Activated naive CD8-positive, alpha-beta T cell (primary cell): ENCODE data around the gene LDLRAD3.

ENCODE experiments used
- H3K27ac Mint-ChIP-seq: one replicate; pipeline ENCODE4 v1.8.0; 2021; ENCODE audit warnings: mixed read lengths
- H3K27me3 Mint-ChIP-seq: one replicate; pipeline ENCODE4 v1.8.0; 2021; ENCODE audit warnings: mixed read lengths
- H3K36me3 Mint-ChIP-seq: one replicate; pipeline ENCODE4 v1.8.0; 2021; ENCODE audit warnings: mixed read lengths
- H3K4me1 Mint-ChIP-seq: one replicate; pipeline ENCODE4 v1.8.0; 2021; ENCODE audit warnings: low read depth, mixed read lengths
- H3K4me3 Mint-ChIP-seq: one replicate; pipeline ENCODE4 v1.8.0; 2021; ENCODE audit warnings: mild to moderate bottlenecking, mixed read lengths
- H3K9me3 Mint-ChIP-seq: one replicate; pipeline ENCODE4 v1.8.0; 2021; ENCODE audit warnings: low read depth, mixed read lengths

LDLRAD3 gene

DNA sequence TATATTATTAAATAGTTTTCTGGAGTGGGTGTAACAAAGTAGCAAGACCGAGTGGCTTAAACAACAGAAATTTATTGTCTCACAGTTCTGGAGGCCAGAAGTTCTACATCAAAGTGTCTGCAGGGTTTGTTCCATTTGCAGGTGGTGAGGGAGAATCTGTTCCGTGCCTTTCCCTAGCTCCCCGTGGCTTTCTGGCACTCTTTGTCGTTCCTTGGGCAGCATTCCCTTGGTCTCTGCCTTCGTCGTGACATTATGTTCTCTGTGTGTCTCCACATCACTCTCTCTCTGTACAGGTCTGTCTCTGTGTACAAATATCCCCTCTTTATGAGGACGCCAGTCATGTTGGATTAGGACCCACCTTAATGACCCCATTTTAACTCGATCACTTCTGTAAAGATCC lies 38.2 kb downstream of the LDLRAD3 start:
- Mint-ChIP-seq H3K4me1 (no peaks in the 10 kb centered on the region), H3K27ac (no peak overlapping the region), H3K9me3 (no peaks in the 10 kb centered on the region), H3K36me3 (no peaks in the 10 kb centered on the region), H3K27me3 (peaks cover 2% of the 10 kb centered on the region), H3K4me3 (no peak overlapping the region)

DNA sequence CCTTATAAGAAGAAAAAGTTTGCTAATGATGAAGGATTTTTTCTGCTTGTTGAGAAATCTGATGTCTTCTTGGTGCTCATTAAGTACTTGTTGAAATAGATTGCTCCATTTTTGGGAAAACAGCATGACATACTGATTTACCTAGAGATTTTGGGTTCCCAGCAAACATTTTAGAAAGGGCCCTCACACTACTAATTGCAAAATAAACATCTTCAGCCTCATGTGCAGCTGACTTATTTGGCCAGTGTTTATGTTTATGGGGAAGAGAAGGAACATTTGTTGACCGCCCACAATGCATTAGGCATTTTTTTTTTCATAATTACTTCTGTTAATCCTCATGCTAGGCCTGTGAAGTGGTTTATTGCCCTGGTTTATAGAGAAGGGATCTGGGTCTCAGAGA lies 40.1 kb downstream of the LDLRAD3 start:
- no peaks in the 10 kb centered on the region for H3K4me1 Mint-ChIP-seq
- no peak overlapping the region for H3K27ac Mint-ChIP-seq
- H3K36me3 Mint-ChIP-seq = no peaks in the 10 kb centered on the region
- H3K27me3 Mint-ChIP-seq = peaks cover 3% of the 10 kb centered on the region
- H3K9me3 Mint-ChIP-seq = peaks cover under 1% of the 10 kb centered on the region
- no peak overlapping the region for H3K4me3 Mint-ChIP-seq

DNA sequence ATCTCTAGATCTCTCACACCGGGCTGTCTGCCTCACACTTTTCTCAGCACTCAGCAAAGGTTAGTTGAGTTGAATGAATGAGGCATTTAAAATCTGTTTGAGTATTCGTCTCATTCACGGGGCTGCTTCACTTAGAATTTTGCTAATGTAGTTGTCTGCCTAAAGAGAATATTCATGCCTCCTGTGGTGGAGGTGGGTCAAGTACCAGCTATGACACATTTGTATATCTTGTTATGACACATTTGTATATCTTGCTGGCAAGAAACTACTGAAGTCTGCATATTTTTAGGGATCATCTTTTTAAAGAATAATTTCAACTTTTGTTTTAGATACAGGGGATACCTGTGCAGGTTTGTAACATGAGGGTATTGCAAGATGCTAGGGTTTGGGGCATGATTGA lies 43.1 kb downstream of the LDLRAD3 start:
- Mint-ChIP-seq H3K9me3 (peaks cover 7% of the 10 kb centered on the region), H3K27me3 (peaks cover 13% of the 10 kb centered on the region), H3K36me3 (no peaks in the 10 kb centered on the region), H3K4me1 (no peaks in the 10 kb centered on the region), H3K27ac (no peak overlapping the region), H3K4me3 (no peak overlapping the region)

DNA sequence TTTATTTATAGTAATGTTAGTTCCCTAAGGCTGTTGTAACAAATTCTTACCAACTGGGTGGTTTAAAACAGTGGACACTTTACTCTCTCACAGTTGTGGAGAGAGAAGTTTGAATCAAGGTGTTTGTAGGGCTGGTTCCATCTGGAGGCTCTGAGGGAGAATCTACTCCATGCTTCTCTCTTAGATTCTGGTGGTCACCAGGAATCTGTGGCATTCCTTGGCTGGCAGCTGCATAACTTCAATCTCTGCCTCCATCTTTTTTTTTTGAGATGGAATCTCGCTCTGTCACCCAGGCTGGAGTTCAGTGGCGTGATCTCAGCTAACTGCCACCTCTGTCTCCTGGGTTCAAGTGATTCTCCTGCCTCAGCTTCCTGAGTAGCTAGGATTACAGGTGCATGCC lies 46.3 kb downstream of the LDLRAD3 start:
- Mint-ChIP-seq H3K36me3 (no peaks in the 10 kb centered on the region), H3K9me3 (peaks cover 11% of the 10 kb centered on the region), H3K27me3 (peaks cover 19% of the 10 kb centered on the region), H3K27ac (no peak overlapping the region), H3K4me3 (no peak overlapping the region), H3K4me1 (no peaks in the 10 kb centered on the region)

GRCh38 chr11:35990816-35991215 lies 47.0 kb downstream of the LDLRAD3 start:
- peaks cover 11% of the 10 kb centered on the region for H3K9me3 Mint-ChIP-seq
- no peak overlapping the region for H3K4me3 Mint-ChIP-seq
- H3K4me1 Mint-ChIP-seq = no peaks in the 10 kb centered on the region
- no peak overlapping the region for H3K27ac Mint-ChIP-seq
- no peaks in the 10 kb centered on the region for H3K36me3 Mint-ChIP-seq
- peaks cover 19% of the 10 kb centered on the region for H3K27me3 Mint-ChIP-seq

DNA sequence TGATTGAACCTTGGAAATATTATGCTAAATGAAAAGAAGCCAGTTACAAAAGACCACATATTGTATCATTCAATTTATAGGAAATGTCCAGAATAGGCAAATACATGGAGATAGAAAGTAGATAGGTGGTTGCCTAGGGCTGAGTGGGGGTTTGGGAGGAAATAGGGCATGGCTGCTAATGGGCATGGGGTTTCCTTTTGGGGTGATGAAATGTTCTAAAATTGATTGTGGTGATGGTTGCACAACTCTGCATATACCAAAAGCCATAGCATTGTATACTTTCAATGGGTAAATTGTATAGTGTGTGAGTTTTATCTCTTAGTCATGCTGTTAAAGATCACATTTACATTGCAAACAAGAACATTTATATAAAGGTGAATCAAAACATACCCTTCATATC lies 48.7 kb downstream of the LDLRAD3 start:
- no peaks in the 10 kb centered on the region for H3K36me3 Mint-ChIP-seq
- H3K4me3 Mint-ChIP-seq = no peak overlapping the region
- H3K27me3 Mint-ChIP-seq = peaks cover 19% of the 10 kb centered on the region
- no peak overlapping the region for H3K27ac Mint-ChIP-seq
- no peaks in the 10 kb centered on the region for H3K4me1 Mint-ChIP-seq
- H3K9me3 Mint-ChIP-seq = peaks cover 11% of the 10 kb centered on the region

DNA sequence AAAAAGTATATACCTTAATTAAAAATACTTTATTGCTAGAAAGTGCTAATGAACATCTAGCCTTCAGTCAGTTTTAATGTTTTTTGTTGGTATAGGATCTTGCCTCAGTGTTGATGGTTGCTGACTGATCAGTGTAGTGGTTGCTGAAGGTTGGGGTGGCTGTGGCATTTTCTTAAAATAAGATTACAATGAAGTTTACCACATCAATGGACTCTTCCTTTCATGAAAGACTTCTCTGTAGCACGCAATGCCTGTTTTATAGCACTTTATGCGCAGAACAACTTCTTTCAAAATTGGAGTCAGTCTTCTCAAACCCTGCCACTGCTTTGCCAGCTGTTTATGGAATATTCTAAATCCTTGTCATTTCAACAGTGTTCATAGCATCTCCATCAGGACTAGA lies 50.6 kb downstream of the LDLRAD3 start:
- peaks cover 13% of the 10 kb centered on the region for H3K27me3 Mint-ChIP-seq
- no peaks in the 10 kb centered on the region for H3K36me3 Mint-ChIP-seq
- no peak overlapping the region for H3K4me3 Mint-ChIP-seq
- H3K27ac Mint-ChIP-seq = no peak overlapping the region
- H3K9me3 Mint-ChIP-seq = peaks cover 7% of the 10 kb centered on the region
- H3K4me1 Mint-ChIP-seq = no peaks in the 10 kb centered on the region

DNA sequence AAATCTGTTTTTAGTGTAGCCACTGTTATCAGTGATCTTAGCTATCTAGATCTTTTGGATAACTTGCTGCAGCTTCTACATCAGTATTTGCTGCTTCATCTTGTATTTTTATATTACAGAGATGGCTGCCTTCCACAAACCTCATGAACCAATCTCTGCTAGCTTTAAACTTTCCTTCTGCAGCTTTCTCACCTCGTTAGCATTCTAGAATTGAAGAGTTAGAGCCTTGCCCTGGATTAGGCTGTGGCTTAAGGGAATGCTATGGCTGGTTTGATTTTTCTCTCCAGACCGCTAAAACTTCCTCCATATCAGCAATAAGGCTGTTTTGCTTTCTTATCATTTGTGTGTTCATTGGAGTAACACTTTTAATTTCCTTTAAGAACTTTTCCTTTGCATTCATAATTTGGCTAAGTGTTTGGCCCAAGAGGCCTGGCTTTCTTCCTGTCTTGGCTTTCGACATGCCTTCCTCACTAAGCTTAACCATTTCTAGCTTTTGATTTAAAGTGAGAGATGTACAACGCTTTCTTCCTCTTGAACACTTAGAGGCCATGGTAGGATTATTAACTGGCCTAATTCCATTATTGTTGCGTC lies 51.9 kb downstream of the LDLRAD3 start:
- Mint-ChIP-seq H3K4me1 (no peaks in the 10 kb centered on the region), H3K9me3 (peaks cover 4% of the 10 kb centered on the region), H3K4me3 (no peak overlapping the region), H3K36me3 (no peaks in the 10 kb centered on the region), H3K27ac (no peak overlapping the region), H3K27me3 (peaks cover 12% of the 10 kb centered on the region)

GRCh38 chr11:35997902-35998520 lies 54.1 kb downstream of the LDLRAD3 start:
- Mint-ChIP-seq H3K27me3 (peaks cover 6% of the 10 kb centered on the region), H3K4me1 (no peaks in the 10 kb centered on the region), H3K27ac (no peak overlapping the region), H3K4me3 (no peak overlapping the region), H3K9me3 (peaks cover 4% of the 10 kb centered on the region), H3K36me3 (no peaks in the 10 kb centered on the region)

- H3K9me3 Mint-ChIP-seq = peaks cover 4% of the 10 kb centered on the region
- H3K4me1 Mint-ChIP-seq = no peaks in the 10 kb centered on the region
- no peak overlapping the region for H3K4me3 Mint-ChIP-seq
- peaks cover 6% of the 10 kb centered on the region for H3K27me3 Mint-ChIP-seq
- no peaks in the 10 kb centered on the region for H3K36me3 Mint-ChIP-seq
- H3K27ac Mint-ChIP-seq = no peak overlapping the region
Observed at GRCh38 chr11:35998634-35999033, 54.8 kb downstream of the LDLRAD3 start.

DNA sequence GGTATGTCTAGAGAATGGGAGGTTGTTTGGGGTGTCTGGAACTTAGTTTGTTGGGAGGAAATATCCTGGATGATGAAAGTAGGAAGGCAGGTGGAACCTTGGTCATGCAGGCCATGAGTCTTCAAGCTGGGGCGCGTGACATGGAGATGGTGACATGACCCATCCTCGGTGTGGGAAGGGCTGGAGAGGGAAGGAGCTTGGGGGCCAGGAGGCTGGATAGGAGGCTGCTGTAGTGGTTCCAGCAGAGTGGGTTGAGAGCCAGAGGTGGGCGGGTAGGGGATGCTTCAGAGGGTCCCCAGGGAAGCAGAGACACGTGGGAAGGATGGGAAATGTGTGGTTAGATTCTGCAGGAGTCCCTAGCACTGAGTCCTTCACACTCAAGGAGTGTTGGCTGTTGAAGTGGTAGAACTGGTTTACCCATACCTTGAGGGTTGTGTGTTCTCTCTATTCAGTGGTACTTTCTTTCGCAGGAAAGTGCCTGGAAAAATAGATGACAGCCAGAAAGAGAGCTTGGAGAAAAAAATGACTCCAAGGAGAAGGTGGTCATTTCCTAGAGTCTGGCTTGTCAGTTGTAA lies 56.8 kb downstream of the LDLRAD3 start:
- H3K4me3 Mint-ChIP-seq = no peak overlapping the region
- peaks cover 4% of the 10 kb centered on the region for H3K27me3 Mint-ChIP-seq
- H3K36me3 Mint-ChIP-seq = no peaks in the 10 kb centered on the region
- no peak overlapping the region for H3K27ac Mint-ChIP-seq
- H3K4me1 Mint-ChIP-seq = no peaks in the 10 kb centered on the region
- H3K9me3 Mint-ChIP-seq = no peaks in the 10 kb centered on the region

GRCh38 chr11:36002196-36002595 lies 58.3 kb downstream of the LDLRAD3 start:
- Mint-ChIP-seq H3K4me1 (no peaks in the 10 kb centered on the region), H3K4me3 (no peak overlapping the region), H3K36me3 (no peaks in the 10 kb centered on the region), H3K27me3 (peaks cover 4% of the 10 kb centered on the region), H3K9me3 (no peaks in the 10 kb centered on the region), H3K27ac (no peak overlapping the region)

GRCh38 chr11:36002796-36003195 lies 58.9 kb downstream of the LDLRAD3 start:
- Mint-ChIP-seq H3K27me3 (peaks cover 4% of the 10 kb centered on the region), H3K4me1 (no peaks in the 10 kb centered on the region), H3K9me3 (no peaks in the 10 kb centered on the region), H3K36me3 (no peaks in the 10 kb centered on the region), H3K4me3 (no peak overlapping the region), H3K27ac (no peak overlapping the region)

GRCh38 chr11:36006556-36006955 lies 62.7 kb downstream of the LDLRAD3 start:
- Mint-ChIP-seq H3K4me1 (no peaks in the 10 kb centered on the region), H3K9me3 (no peaks in the 10 kb centered on the region), H3K36me3 (no peaks in the 10 kb centered on the region), H3K27ac (no peak overlapping the region), H3K4me3 (no peak overlapping the region), H3K27me3 (peaks cover 8% of the 10 kb centered on the region)

DNA sequence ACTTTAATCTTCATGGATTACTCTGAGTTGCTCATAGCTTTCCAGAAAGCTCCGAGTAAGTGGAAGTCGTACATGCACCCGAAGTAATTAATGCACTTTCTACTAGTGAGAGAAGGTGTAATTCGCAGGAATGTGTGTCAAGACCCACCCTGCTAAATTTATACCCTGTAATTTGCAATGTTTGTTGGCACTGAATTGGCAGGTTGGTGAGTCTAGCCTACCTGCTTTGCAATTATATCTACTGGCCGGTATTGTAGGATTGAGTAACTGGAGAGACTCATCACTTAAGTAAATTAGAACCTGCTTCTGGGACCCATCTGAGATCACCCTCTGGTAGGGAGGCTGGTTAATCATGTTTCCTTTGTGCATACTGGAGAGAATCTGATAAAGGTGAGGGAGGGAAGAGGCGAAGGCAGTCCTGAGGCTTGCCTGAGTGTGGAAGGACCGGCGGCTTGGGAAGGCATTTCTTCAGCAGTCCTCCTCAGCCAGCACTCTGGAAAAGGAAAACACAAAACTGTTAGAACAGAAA lies 63.3 kb downstream of the LDLRAD3 start:
- no peaks in the 10 kb centered on the region for H3K36me3 Mint-ChIP-seq
- no peak overlapping the region for H3K27ac Mint-ChIP-seq
- no peak overlapping the region for H3K4me3 Mint-ChIP-seq
- no peaks in the 10 kb centered on the region for H3K9me3 Mint-ChIP-seq
- H3K27me3 Mint-ChIP-seq = peaks cover 8% of the 10 kb centered on the region
- H3K4me1 Mint-ChIP-seq = no peaks in the 10 kb centered on the region

DNA sequence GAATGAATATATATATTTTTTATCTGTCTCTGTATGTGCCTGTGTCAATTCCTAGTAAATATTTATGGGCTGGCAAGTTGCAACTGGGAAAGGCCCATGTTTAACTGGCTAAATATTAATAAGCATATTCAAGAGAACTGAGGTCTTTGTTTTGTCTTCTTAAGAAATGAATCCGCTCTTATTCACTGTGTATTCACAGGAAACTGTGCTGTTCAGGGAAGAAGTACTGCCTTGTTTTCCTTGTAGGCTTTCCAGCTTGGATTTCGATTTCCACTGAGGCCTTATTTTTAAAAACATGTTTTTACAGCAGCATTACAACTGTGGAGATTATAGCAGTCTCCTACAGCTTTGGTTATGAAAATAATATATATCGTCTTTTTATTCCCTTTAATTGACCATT lies 64.7 kb downstream of the LDLRAD3 start:
- Mint-ChIP-seq H3K27me3 (peaks cover 8% of the 10 kb centered on the region), H3K27ac (no peak overlapping the region), H3K4me3 (no peak overlapping the region), H3K4me1 (no peaks in the 10 kb centered on the region), H3K9me3 (no peaks in the 10 kb centered on the region), H3K36me3 (no peaks in the 10 kb centered on the region)
